SK-N-SH (cell line): ENCODE measurements around the gene BRD3. TPM values are rescaled to one million over a fixed set of nuclear protein-coding genes. Genes with fewer than 3 reads are reported as not detected.
A peak's percentile ranks its signal among the peaks of the same experiment; 100 is the strongest.

ENCODE experiments used
- CTCF ChIA-PET: fragments of 300-600, 350-600 bp; formaldehyde crosslinking; extraction: SDS; loops from one replicate; lab custom pipeline; 2021; lab: Yijun Ruan, JAX
- POLR2A ChIA-PET: fragments of 350-600 bp; sonication (Branson Sonifier 250); formaldehyde crosslinking; extraction: SDS; loops from one replicate; lab custom pipeline; 2020; ENCODE audit warnings: antibody characterized with exemption, inconsistent platforms; lab: Yijun Ruan, JAX
- DNase-seq: peaks from one replicate; pipeline ENCODE4 v3.0.0; 2012
- H2AFZ ChIP-seq: fragments of 200-600 bp; sonication (generic); 2 replicates; pipeline ENCODE4 v1.8.1; 2016; ENCODE audit warnings: antibody characterized with exemption, mild to moderate bottlenecking, low read depth
- H3F3A ChIP-seq: fragments of 200-600 bp; sonication (generic); replicated peaks from 2 replicates; pipeline ENCODE3; 2016; ENCODE audit warnings: antibody characterized with exemption, mild to moderate bottlenecking; ENCODE audit not compliant: insufficient read depth
- H3K27ac ChIP-seq, 2 experiments: fragments of 200-500 bp in 1 of 2; fragments of 200-600 bp in 1 of 2; sonication (Bioruptor generic) in 1 of 2; sonication (generic), shearing (Covaris generic) in 1 of 2; 2 replicates each; pipeline versions ENCODE4 v1.5.1 to v1.6.1; 2014 to 2016; ENCODE audit warnings: low read depth in 2 of 2, inconsistent platforms in 1 of 2, low read length in 1 of 2, mild to moderate bottlenecking in 1 of 2, mixed read lengths in 1 of 2
- H3K27me3 ChIP-seq: fragments of 200-600 bp; sonication (generic), shearing (Covaris generic); 2 replicates; pipeline ENCODE4 v1.6.1; 2016; ENCODE audit warnings: mixed run types; ENCODE audit not compliant: insufficient read depth
- H3K36me3 ChIP-seq, 2 experiments: fragments of 200-500 bp in 1 of 2; fragments of 200-600 bp in 1 of 2; sonication (Bioruptor generic) in 1 of 2; sonication (generic) in 1 of 2; replicated peaks in 1 of 2; 2 replicates each; pipeline versions ENCODE3 to v1.5.1; 2014 to 2016; ENCODE audit warnings: low read length in 1 of 2, mild to moderate bottlenecking in 1 of 2; ENCODE audit not compliant: insufficient read depth in 2 of 2, control insufficient read depth in 1 of 2
- H3K4me1 ChIP-seq, 2 experiments: fragments of 200-500 bp in 1 of 2; fragments of 200-600 bp in 1 of 2; sonication (Bioruptor generic) in 1 of 2; sonication (generic), shearing (Covaris generic) in 1 of 2; 2 replicates each; pipeline versions ENCODE4 v1.5.1 to v1.6.1; 2014 to 2016; ENCODE audit warnings: low read depth in 1 of 2, low read length in 1 of 2, mixed run types in 1 of 2; ENCODE audit not compliant: insufficient read depth in 2 of 2, control insufficient read depth in 1 of 2
- H3K4me2 ChIP-seq: fragments of 200-600 bp; sonication (generic), shearing (Covaris generic); 2 replicates; pipeline ENCODE4 v1.6.1; 2017; ENCODE audit warnings: mixed run types
- H3K4me3 ChIP-seq, 2 experiments: fragments of 200-500 bp in 1 of 2; fragments of 200-600 bp in 1 of 2; sonication (Bioruptor generic) in 1 of 2; sonication (generic), shearing (Covaris generic) in 1 of 2; 2 replicates each; pipeline versions ENCODE4 v1.5.1 to v1.8.1; 2014 to 2016; ENCODE audit warnings: low read depth in 2 of 2, inconsistent platforms in 1 of 2, low read length in 1 of 2, mild to moderate bottlenecking in 1 of 2, mixed read lengths in 1 of 2, moderate library complexity in 1 of 2
- H3K79me2 ChIP-seq: fragments of 200-600 bp; sonication (generic); 2 replicates; pipeline ENCODE4 v1.8.1; 2017; ENCODE audit warnings: mild to moderate bottlenecking; ENCODE audit not compliant: insufficient read depth
- H3K9ac ChIP-seq: fragments of 200-600 bp; sonication (generic); 2 replicates; pipeline ENCODE4 v1.6.1; 2017; ENCODE audit warnings: mixed run types
- H3K9me2 ChIP-seq: fragments of 200-600 bp; sonication (generic); 2 replicates; pipeline ENCODE4 v1.6.1; 2017; ENCODE audit warnings: mixed run types
- H3K9me3 ChIP-seq: fragments of 200-600 bp; sonication (generic); 2 replicates; pipeline ENCODE4 v1.6.1; 2017; ENCODE audit warnings: mixed run types, mild to moderate bottlenecking, moderate library complexity
- H4K20me1 ChIP-seq: fragments of 200-600 bp; sonication (generic); 2 replicates; pipeline ENCODE4 v1.6.1; 2017; ENCODE audit warnings: mild to moderate bottlenecking, mixed run types; ENCODE audit not compliant: insufficient read depth
- CHD2 ChIP-seq: fragments of 150-350 bp; IDR thresholded peaks from 2 replicates; pipeline ENCODE4 v1.6.1; 2018; ENCODE audit warnings: low read length; ENCODE audit not compliant: partially characterized antibody
- CTCF ChIP-seq: fragments of 200-600 bp; sonication (generic); IDR thresholded peaks from 2 replicates; pipeline ENCODE4 v1.6.1; 2017; ENCODE audit warnings: antibody characterized with exemption, mild to moderate bottlenecking, moderate library complexity
- ELF1 ChIP-seq: IDR thresholded peaks from 2 replicates; pipeline ENCODE4 v1.4.0; 2012
- EP300 ChIP-seq, 2 experiments: IDR thresholded peaks; 2 replicates each; pipeline versions ENCODE4 v1.4.0 to v1.6.1; 2012; ENCODE audit warnings: borderline replicate concordance in 1 of 2, low read depth in 1 of 2, low read length in 1 of 2
- EZH2phosphoT487 ChIP-seq: fragments of 200-600 bp; sonication (generic); IDR thresholded peaks from 2 replicates; pipeline ENCODE4 v1.6.1; 2017; ENCODE audit warnings: low read depth, mixed run types, mild to moderate bottlenecking, antibody characterized with exemption, moderate library complexity, borderline replicate concordance
- FOSL2 ChIP-seq: IDR thresholded peaks from 2 replicates; pipeline ENCODE4 v1.4.0; 2012; ENCODE audit warnings: low read depth, mild to moderate bottlenecking, moderate library complexity, borderline replicate concordance
- FOXJ3 ChIP-seq: sonication (generic); formaldehyde crosslinking; IDR thresholded peaks from 2 replicates; pipeline ENCODE4 v1.5.1; 2020; ENCODE audit warnings: mild to moderate bottlenecking, missing genetic modification reagents
- GATA2 ChIP-seq: sonication (generic); formaldehyde crosslinking; IDR thresholded peaks from 2 replicates; pipeline ENCODE4 v1.5.0; 2020; ENCODE audit warnings: mild to moderate bottlenecking, missing genetic modification reagents
- JUND ChIP-seq: IDR thresholded peaks from 2 replicates; pipeline ENCODE4 v1.4.0; 2012
- MEF2A ChIP-seq: IDR thresholded peaks from 2 replicates; pipeline ENCODE4 v1.4.0; 2012; ENCODE audit warnings: low read depth, borderline replicate concordance
- MXI1 ChIP-seq: IDR thresholded peaks from 2 replicates; pipeline ENCODE4 v1.6.1; 2012; ENCODE audit warnings: mild to moderate bottlenecking, low read depth, low read length, improper control_type of control experiment
- NFIC ChIP-seq: IDR thresholded peaks from 2 replicates; pipeline ENCODE4 v1.4.0; 2012; ENCODE audit warnings: borderline replicate concordance
- POLR2AphosphoS5 ChIP-seq: IDR thresholded peaks from 2 replicates; pipeline ENCODE4 v1.6.1; 2012; ENCODE audit warnings: low read depth, low read length
- RCOR1 ChIP-seq: fragments of 150-350 bp; IDR thresholded peaks from 2 replicates; pipeline ENCODE4 v1.6.1; 2017; ENCODE audit warnings: antibody characterized with exemption, low read length
- RFX5 ChIP-seq: IDR thresholded peaks from 2 replicates; pipeline ENCODE4 v1.6.1; 2012; ENCODE audit warnings: mild to moderate bottlenecking, improper control_type of control experiment, low read length
- SMC3 ChIP-seq: IDR thresholded peaks from 2 replicates; pipeline ENCODE4 v1.6.1; 2012; ENCODE audit warnings: low read depth, low read length, improper control_type of control experiment
- TAF1 ChIP-seq: IDR thresholded peaks from 2 replicates; pipeline ENCODE4 v1.6.1; 2012; ENCODE audit warnings: low read depth, mild to moderate bottlenecking, low read length, moderate library complexity, borderline replicate concordance
- TEAD4 ChIP-seq: IDR thresholded peaks from 2 replicates; pipeline ENCODE4 v1.4.0; 2012; ENCODE audit warnings: mild to moderate bottlenecking, borderline replicate concordance; ENCODE audit not compliant: insufficient read depth
- YY1 ChIP-seq: IDR thresholded peaks from 2 replicates; pipeline ENCODE4 v1.4.0; 2012; ENCODE audit warnings: low read depth, mild to moderate bottlenecking
- WGBS: methylation state at CpG from one replicate; pipeline ENCODE4 v1.1.6; 2017; ENCODE audit warnings: low lambda C conversion rate; 5-methylcytosine and 5-hydroxymethylcytosine counted together
- polyA plus RNA-seq, 3 experiments: library from polyadenylated mRNA; depleted of rRNA; stranded (reverse); fragments of >200 nt; gene quantifications; 2 replicates each; pipeline ENCODE4 v1.2.3, GENCODE V29; 2012
- TF ChIP-seq, protein P1 (sequence below): IDR thresholded peaks from 2 replicates; pipeline ENCODE4 v1.4.0; 2012; ENCODE audit warnings: low read depth, borderline replicate concordance
- TF ChIP-seq, protein P2 (sequence below): IDR thresholded peaks from 2 replicates; pipeline ENCODE4 v1.4.0; 2012; ENCODE audit warnings: low read depth
- TF ChIP-seq, protein P3 (sequence below): IDR thresholded peaks from 2 replicates; pipeline ENCODE4 v1.4.0; 2012; ENCODE audit warnings: low read depth, borderline replicate concordance
- TF ChIP-seq, protein P4 (sequence below): fragments of 150-350 bp; IDR thresholded peaks from 2 replicates; pipeline ENCODE4 v1.6.1; 2016; ENCODE audit warnings: mild to moderate bottlenecking, low read depth, low read length
- TF ChIP-seq, protein P5 (sequence below): IDR thresholded peaks from 2 replicates; pipeline ENCODE4; 2012
- TF ChIP-seq, protein P6 (sequence below): fragments of 150-350 bp; IDR thresholded peaks from 2 replicates; pipeline ENCODE4 v1.6.1; 2017; ENCODE audit warnings: antibody characterized with exemption, low read length, low read depth, borderline replicate concordance

The BRD3 gene
- 7.2 and 11.4 TPM in 2 replicates for polyA plus RNA-seq (2012; rRNA removed)
- polyA plus RNA-seq (2012; cell fraction: cytosol; rRNA removed) = 10.2 and 11.5 TPM in 2 replicates
- polyA plus RNA-seq (2012; cell fraction: nucleus; rRNA removed) = 14.8 and 22.7 TPM in 2 replicates

- Histone ChIP-seq H3K79me2 (peaks cover 40% of the 10 kb centered on the region), H3K27me3 (peaks cover 32% of the 10 kb centered on the region; the same call in 1 of the 2 replicates), H3K4me2 (peak within 1 kb of the TSS; percentile 100), H3K4me3 (peak within 1 kb of the TSS; percentile 88 to 93), H3K9me3 (no peaks in the 10 kb centered on the region), H3K27ac (peak within 1 kb of the TSS; percentile 69 to 94), H3K4me1 (peaks cover 0 to 20% of the 10 kb centered on the region in 2 experiments; a peak in 1 of 4 replicates), H2AFZ (peak within 1 kb of the TSS; percentile 98), H4K20me1 (peaks cover 35% of the 10 kb centered on the region), H3F3A (peaks cover 8% of the 10 kb centered on the region), H3K9me2 (no peaks in the 10 kb centered on the region), H3K36me3 (no peaks in the 10 kb centered on the region), H3K9ac (peak within 1 kb of the TSS; percentile 95)
- ChIA-PET CTCF (no interaction called here), POLR2A (no interaction called here)
- peak; percentile 98 for DNase-seq
- WGBS = 3% methylated on average over 22 of the region's 131 CpGs
- TF ChIP-seq CHD2 (no peak), MEF2A (no peak), RCOR1 (no peak), ELF1 (no peak), JUND (no peak), GATA2 (CRISPR knock-in tag) (no peak), NFIC (no peak), TEAD4 (no peak), POLR2AphosphoS5 (peak; percentile 47), EZH2phosphoT487 (no peak), YY1 (no peak), EP300 (IDR thresholded peaks at IDR 0.05; ENCODE audit: borderline replicate concordance in 1 of 2, low read depth in 1 of 2, low read length in 1 of 2) (no peak), FOXJ3 (CRISPR knock-in tag) (no peak), CTCF (no peak), MXI1 (peak; percentile 34), FOSL2 (no peak), TAF1 (peak; percentile 51; the same call in 1 of the 2 replicates), SMC3 (no peak), RFX5 (no peak)
- TF ChIP-seq, protein P1, sequence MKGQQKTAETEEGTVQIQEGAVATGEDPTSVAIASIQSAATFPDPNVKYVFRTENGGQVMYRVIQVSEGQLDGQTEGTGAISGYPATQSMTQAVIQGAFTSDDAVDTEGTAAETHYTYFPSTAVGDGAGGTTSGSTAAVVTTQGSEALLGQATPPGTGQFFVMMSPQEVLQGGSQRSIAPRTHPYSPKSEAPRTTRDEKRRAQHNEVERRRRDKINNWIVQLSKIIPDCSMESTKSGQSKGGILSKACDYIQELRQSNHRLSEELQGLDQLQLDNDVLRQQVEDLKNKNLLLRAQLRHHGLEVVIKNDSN = no peak
- TF ChIP-seq, protein P2, sequence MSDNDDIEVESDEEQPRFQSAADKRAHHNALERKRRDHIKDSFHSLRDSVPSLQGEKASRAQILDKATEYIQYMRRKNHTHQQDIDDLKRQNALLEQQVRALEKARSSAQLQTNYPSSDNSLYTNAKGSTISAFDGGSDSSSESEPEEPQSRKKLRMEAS = no peak
- TF ChIP-seq, protein P3, sequence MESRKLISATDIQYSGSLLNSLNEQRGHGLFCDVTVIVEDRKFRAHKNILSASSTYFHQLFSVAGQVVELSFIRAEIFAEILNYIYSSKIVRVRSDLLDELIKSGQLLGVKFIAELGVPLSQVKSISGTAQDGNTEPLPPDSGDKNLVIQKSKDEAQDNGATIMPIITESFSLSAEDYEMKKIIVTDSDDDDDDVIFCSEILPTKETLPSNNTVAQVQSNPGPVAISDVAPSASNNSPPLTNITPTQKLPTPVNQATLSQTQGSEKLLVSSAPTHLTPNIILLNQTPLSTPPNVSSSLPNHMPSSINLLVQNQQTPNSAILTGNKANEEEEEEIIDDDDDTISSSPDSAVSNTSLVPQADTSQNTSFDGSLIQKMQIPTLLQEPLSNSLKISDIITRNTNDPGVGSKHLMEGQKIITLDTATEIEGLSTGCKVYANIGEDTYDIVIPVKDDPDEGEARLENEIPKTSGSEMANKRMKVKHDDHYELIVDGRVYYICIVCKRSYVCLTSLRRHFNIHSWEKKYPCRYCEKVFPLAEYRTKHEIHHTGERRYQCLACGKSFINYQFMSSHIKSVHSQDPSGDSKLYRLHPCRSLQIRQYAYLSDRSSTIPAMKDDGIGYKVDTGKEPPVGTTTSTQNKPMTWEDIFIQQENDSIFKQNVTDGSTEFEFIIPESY = no peak
- TF ChIP-seq, protein P4, sequence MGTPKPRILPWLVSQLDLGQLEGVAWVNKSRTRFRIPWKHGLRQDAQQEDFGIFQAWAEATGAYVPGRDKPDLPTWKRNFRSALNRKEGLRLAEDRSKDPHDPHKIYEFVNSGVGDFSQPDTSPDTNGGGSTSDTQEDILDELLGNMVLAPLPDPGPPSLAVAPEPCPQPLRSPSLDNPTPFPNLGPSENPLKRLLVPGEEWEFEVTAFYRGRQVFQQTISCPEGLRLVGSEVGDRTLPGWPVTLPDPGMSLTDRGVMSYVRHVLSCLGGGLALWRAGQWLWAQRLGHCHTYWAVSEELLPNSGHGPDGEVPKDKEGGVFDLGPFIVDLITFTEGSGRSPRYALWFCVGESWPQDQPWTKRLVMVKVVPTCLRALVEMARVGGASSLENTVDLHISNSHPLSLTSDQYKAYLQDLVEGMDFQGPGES = no peak
- TF ChIP-seq, protein P5, sequence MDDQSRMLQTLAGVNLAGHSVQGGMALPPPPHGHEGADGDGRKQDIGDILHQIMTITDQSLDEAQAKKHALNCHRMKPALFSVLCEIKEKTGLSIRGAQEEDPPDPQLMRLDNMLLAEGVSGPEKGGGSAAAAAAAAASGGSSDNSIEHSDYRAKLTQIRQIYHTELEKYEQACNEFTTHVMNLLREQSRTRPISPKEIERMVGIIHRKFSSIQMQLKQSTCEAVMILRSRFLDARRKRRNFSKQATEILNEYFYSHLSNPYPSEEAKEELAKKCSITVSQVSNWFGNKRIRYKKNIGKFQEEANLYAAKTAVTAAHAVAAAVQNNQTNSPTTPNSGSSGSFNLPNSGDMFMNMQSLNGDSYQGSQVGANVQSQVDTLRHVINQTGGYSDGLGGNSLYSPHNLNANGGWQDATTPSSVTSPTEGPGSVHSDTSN = no peak
- TF ChIP-seq, protein P6, sequence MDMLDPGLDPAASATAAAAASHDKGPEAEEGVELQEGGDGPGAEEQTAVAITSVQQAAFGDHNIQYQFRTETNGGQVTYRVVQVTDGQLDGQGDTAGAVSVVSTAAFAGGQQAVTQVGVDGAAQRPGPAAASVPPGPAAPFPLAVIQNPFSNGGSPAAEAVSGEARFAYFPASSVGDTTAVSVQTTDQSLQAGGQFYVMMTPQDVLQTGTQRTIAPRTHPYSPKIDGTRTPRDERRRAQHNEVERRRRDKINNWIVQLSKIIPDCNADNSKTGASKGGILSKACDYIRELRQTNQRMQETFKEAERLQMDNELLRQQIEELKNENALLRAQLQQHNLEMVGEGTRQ = no peak
Observed at GRCh38 chr9:134067904-134068743, at the start of gene BRD3. Gene BRD3, minus strand, starts transcription at chr9:134068026. Its CDS starts 14,549 bp downstream, at chr9:134053477.
